ENCODE measurements around the gene KCNA5. TPM values are rescaled to one million over a fixed set of nuclear protein-coding genes. Genes with fewer than 3 reads are reported as not detected.

Gene KCNA5
- total RNA-seq, 1 donor from 2014 or later: not detected

- Mint-ChIP-seq H3K9me3 (ENCODE audit: unreplicated experiment) (peaks cover 4% of the 10 kb centered on the region), H3K27me3 (ENCODE audit: unreplicated experiment) (peaks cover 13% of the 10 kb centered on the region), H3K36me3 (ENCODE audit: unreplicated experiment) (peaks cover 5% of the 10 kb centered on the region), H3K27ac (ENCODE audit: unreplicated experiment) (no peak overlapping the region), H3K4me3 (ENCODE audit: unreplicated experiment) (no peak overlapping the region), H3K4me1 (ENCODE audit: low read depth, unreplicated experiment) (no peaks in the 10 kb centered on the region)
- TF ChIP-seq CTCF (IDR thresholded peaks at IDR 0.05; ENCODE audit: partially characterized antibody, unreplicated experiment): no peak
- no peak for DNase-seq
Measured at GRCh38 chr12:5047729-5048128, 4.0 kb downstream of the KCNA5 start.

GRCh38 chr12:5050542-5050941 is 6.9 kb downstream of the KCNA5 start:
- Mint-ChIP-seq H3K36me3 (ENCODE audit: unreplicated experiment) (peaks cover under 1% of the 10 kb centered on the region), H3K27ac (ENCODE audit: unreplicated experiment) (no peak overlapping the region), H3K9me3 (ENCODE audit: unreplicated experiment) (no peaks in the 10 kb centered on the region), H3K4me3 (ENCODE audit: unreplicated experiment) (no peak overlapping the region), H3K27me3 (ENCODE audit: unreplicated experiment) (peaks cover 6% of the 10 kb centered on the region), H3K4me1 (ENCODE audit: low read depth, unreplicated experiment) (no peaks in the 10 kb centered on the region)
- no peak for TF ChIP-seq CTCF (IDR thresholded peaks at IDR 0.05; ENCODE audit: partially characterized antibody, unreplicated experiment)
- no peak for DNase-seq

- H3K4me1 Mint-ChIP-seq (ENCODE audit: low read depth, unreplicated experiment): no peaks in the 10 kb centered on the region
- H3K36me3 Mint-ChIP-seq (ENCODE audit: unreplicated experiment): no peaks in the 10 kb centered on the region
- H3K27me3 Mint-ChIP-seq (ENCODE audit: unreplicated experiment): peaks cover 4% of the 10 kb centered on the region
- no peak overlapping the region for H3K4me3 Mint-ChIP-seq (ENCODE audit: unreplicated experiment)
- H3K9me3 Mint-ChIP-seq (ENCODE audit: unreplicated experiment): no peaks in the 10 kb centered on the region
- DNase-seq: no peak
- H3K27ac Mint-ChIP-seq (ENCODE audit: unreplicated experiment): no peak overlapping the region
- no peak for TF ChIP-seq CTCF (IDR thresholded peaks at IDR 0.05; ENCODE audit: partially characterized antibody, unreplicated experiment)
Measured at GRCh38 chr12:5051334-5051733, 7.7 kb downstream of the KCNA5 start.

GRCh38 chr12:5051913-5052312 is 8.2 kb downstream of the KCNA5 start:
- no peak for TF ChIP-seq CTCF (IDR thresholded peaks at IDR 0.05; ENCODE audit: partially characterized antibody, unreplicated experiment)
- Mint-ChIP-seq H3K36me3 (ENCODE audit: unreplicated experiment) (no peaks in the 10 kb centered on the region), H3K27ac (ENCODE audit: unreplicated experiment) (no peak overlapping the region), H3K27me3 (ENCODE audit: unreplicated experiment) (peaks cover 7% of the 10 kb centered on the region), H3K4me1 (ENCODE audit: low read depth, unreplicated experiment) (no peaks in the 10 kb centered on the region), H3K4me3 (ENCODE audit: unreplicated experiment) (no peak overlapping the region), H3K9me3 (ENCODE audit: unreplicated experiment) (no peaks in the 10 kb centered on the region)
- DNase-seq: no peak

- no peaks in the 10 kb centered on the region for H3K36me3 Mint-ChIP-seq (ENCODE audit: unreplicated experiment)
Measured at GRCh38 chr12:5052348-5052747, 8.7 kb downstream of the KCNA5 start.

More at GRCh38 chr12:5052348-5052747, 8.7 kb downstream of the KCNA5 start:
- H3K9me3 Mint-ChIP-seq (ENCODE audit: unreplicated experiment): peaks cover 2% of the 10 kb centered on the region
- no peaks in the 10 kb centered on the region for H3K4me1 Mint-ChIP-seq (ENCODE audit: low read depth, unreplicated experiment)
- no peak overlapping the region for H3K27ac Mint-ChIP-seq (ENCODE audit: unreplicated experiment)
- peaks cover 7% of the 10 kb centered on the region for H3K27me3 Mint-ChIP-seq (ENCODE audit: unreplicated experiment)
- TF ChIP-seq CTCF (IDR thresholded peaks at IDR 0.05; ENCODE audit: partially characterized antibody, unreplicated experiment): no peak
- no peak for DNase-seq
- H3K4me3 Mint-ChIP-seq (ENCODE audit: unreplicated experiment): no peak overlapping the region

Data from glutamatergic neuron (in vitro differentiated cells).